A549 (cell line): ENCODE measurements around the gene CCDC171.

Source experiments
- CBX2 ChIP-seq: fragments of 200-600 bp; sonication (generic); IDR thresholded peaks from 2 replicates; pipeline ENCODE4 v1.6.1; 2016; ENCODE audit warnings: low read depth, mild to moderate bottlenecking, borderline replicate concordance
- EP300 ChIP-seq, 2 experiments: fragments of >200 bp; sonication (Bioruptor Twin); formaldehyde crosslinking; IDR thresholded peaks; 2 replicates in 1 of 2; 3 replicates in 1 of 2; pipeline ENCODE4 v1.6.1; 2016 to 2017
- ESRRA ChIP-seq: fragments of 150-350 bp; IDR thresholded peaks from 2 replicates; pipeline ENCODE4 v1.6.1; 2014; ENCODE audit warnings: mild to moderate bottlenecking, low read length, borderline replicate concordance
- MAFK ChIP-seq: fragments of 450-650 bp; IDR thresholded peaks from 2 replicates; pipeline ENCODE4 v1.6.1; 2014; ENCODE audit not compliant: partially characterized antibody
- MAZ ChIP-seq: fragments of 150-350 bp; IDR thresholded peaks from 2 replicates; pipeline ENCODE4 v1.6.1; 2014; ENCODE audit warnings: antibody characterized with exemption, low read depth, low read length, borderline replicate concordance
- POLR2A ChIP-seq: IDR thresholded peaks from 2 replicates; pipeline ENCODE4 v1.6.1; 2012; ENCODE audit warnings: mild to moderate bottlenecking, low read length
- SREBF2 ChIP-seq: fragments of 450-650 bp; IDR thresholded peaks from 2 replicates; pipeline ENCODE4 v1.6.1; 2014; ENCODE audit warnings: mild to moderate bottlenecking, moderate library complexity
- TP53 ChIP-seq: fragments of 250-450 bp; sonication (Bioruptor Pico); IDR thresholded peaks from 2 replicates; pipeline ENCODE4 v1.5.0; 2021; ENCODE audit warnings: mild to moderate bottlenecking, moderate library complexity
- TF ChIP-seq, protein P1 (sequence below): fragments of >200 bp; sonication (Bioruptor Twin); formaldehyde crosslinking; IDR thresholded peaks from 3 replicates; pipeline ENCODE4 v1.5.1; 2016
- TF ChIP-seq, protein P2 (sequence below): IDR thresholded peaks from 2 replicates; pipeline ENCODE4 v1.6.1; 2012; ENCODE audit warnings: low read depth, borderline replicate concordance
- TF ChIP-seq, protein P3 (sequence below): fragments of 200-600 bp; sonication (generic); IDR thresholded peaks from 2 replicates; pipeline ENCODE4 v1.6.1; 2016; ENCODE audit warnings: antibody characterized with exemption, mild to moderate bottlenecking, moderate library complexity

DNA sequence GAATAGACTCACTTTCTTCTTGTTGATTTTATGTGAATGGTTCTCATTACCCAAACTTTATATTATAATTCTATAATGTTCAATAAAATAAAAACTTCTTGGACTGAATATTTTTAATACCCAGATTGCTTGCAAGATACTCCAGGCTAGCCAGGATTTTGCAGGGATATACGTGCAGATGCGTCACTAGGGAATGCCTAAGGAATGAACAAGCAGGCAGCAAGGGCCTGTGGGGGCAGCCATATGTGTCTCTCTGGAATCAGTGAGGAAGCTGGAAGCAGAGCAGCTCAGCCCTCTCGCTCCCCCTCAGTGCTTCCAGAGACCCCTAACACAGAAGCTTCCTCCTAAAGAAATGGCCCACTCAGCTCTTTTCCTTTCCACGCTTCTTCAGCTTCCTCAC, 457.4 kb downstream of the CCDC171 start:
- TF ChIP-seq POLR2A (no peak), EP300 (IDR thresholded peaks at IDR 0.05) (no peak), TP53 (CRISPR knock-in tag) (no peak), MAFK (peak; percentile 28), CBX2 (no peak), MAZ (no peak), ESRRA (no peak), SREBF2 (no peak)
- TF ChIP-seq, protein P1, sequence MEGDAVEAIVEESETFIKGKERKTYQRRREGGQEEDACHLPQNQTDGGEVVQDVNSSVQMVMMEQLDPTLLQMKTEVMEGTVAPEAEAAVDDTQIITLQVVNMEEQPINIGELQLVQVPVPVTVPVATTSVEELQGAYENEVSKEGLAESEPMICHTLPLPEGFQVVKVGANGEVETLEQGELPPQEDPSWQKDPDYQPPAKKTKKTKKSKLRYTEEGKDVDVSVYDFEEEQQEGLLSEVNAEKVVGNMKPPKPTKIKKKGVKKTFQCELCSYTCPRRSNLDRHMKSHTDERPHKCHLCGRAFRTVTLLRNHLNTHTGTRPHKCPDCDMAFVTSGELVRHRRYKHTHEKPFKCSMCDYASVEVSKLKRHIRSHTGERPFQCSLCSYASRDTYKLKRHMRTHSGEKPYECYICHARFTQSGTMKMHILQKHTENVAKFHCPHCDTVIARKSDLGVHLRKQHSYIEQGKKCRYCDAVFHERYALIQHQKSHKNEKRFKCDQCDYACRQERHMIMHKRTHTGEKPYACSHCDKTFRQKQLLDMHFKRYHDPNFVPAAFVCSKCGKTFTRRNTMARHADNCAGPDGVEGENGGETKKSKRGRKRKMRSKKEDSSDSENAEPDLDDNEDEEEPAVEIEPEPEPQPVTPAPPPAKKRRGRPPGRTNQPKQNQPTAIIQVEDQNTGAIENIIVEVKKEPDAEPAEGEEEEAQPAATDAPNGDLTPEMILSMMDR = no peak
- TF ChIP-seq, protein P2, sequence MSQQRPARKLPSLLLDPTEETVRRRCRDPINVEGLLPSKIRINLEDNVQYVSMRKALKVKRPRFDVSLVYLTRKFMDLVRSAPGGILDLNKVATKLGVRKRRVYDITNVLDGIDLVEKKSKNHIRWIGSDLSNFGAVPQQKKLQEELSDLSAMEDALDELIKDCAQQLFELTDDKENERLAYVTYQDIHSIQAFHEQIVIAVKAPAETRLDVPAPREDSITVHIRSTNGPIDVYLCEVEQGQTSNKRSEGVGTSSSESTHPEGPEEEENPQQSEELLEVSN = no peak
- TF ChIP-seq, protein P3, sequence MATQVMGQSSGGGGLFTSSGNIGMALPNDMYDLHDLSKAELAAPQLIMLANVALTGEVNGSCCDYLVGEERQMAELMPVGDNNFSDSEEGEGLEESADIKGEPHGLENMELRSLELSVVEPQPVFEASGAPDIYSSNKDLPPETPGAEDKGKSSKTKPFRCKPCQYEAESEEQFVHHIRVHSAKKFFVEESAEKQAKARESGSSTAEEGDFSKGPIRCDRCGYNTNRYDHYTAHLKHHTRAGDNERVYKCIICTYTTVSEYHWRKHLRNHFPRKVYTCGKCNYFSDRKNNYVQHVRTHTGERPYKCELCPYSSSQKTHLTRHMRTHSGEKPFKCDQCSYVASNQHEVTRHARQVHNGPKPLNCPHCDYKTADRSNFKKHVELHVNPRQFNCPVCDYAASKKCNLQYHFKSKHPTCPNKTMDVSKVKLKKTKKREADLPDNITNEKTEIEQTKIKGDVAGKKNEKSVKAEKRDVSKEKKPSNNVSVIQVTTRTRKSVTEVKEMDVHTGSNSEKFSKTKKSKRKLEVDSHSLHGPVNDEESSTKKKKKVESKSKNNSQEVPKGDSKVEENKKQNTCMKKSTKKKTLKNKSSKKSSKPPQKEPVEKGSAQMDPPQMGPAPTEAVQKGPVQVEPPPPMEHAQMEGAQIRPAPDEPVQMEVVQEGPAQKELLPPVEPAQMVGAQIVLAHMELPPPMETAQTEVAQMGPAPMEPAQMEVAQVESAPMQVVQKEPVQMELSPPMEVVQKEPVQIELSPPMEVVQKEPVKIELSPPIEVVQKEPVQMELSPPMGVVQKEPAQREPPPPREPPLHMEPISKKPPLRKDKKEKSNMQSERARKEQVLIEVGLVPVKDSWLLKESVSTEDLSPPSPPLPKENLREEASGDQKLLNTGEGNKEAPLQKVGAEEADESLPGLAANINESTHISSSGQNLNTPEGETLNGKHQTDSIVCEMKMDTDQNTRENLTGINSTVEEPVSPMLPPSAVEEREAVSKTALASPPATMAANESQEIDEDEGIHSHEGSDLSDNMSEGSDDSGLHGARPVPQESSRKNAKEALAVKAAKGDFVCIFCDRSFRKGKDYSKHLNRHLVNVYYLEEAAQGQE = no peak
